Measurements from ENCODE around the gene PGS1.

Gene PGS1

GRCh38 chr17:78346605-78347250 is 31.7 kb upstream of the PGS1 start:
- H3K9me2 ChIP-seq (replicated peaks; ENCODE audit: insufficient read depth, low read length) = no peaks in the 10 kb centered on the region
- H3F3A ChIP-seq (ENCODE audit: insufficient read depth) = peaks cover 3% of the 10 kb centered on the region; the same call in 1 of the 2 replicates
- no peak overlapping the region for H3K4me2 ChIP-seq (ENCODE audit: low read depth, low read length, poor library complexity, severe bottlenecking)
- H3K4me3 ChIP-seq (ENCODE audit: insufficient read depth, low read length, poor library complexity, severe bottlenecking) = no peak overlapping the region
- H3K36me3 ChIP-seq (ENCODE audit: low read length) = no peaks in the 10 kb centered on the region
- H3K27me3 ChIP-seq (ENCODE audit: low read length) = no peaks in the 10 kb centered on the region
- H3K9me3 ChIP-seq (ENCODE audit: insufficient read depth, low read length) = no peaks in the 10 kb centered on the region
- H3K9ac ChIP-seq (ENCODE audit: low read length) = no peak overlapping the region
- H3K27ac ChIP-seq (ENCODE audit: low read depth, low read length) = no peak overlapping the region
- H3K79me2 ChIP-seq (ENCODE audit: insufficient read depth, low read length) = no peaks in the 10 kb centered on the region
- H4K20me1 ChIP-seq (ENCODE audit: low read depth, low read length) = no peaks in the 10 kb centered on the region
- TF ChIP-seq, protein P1, sequence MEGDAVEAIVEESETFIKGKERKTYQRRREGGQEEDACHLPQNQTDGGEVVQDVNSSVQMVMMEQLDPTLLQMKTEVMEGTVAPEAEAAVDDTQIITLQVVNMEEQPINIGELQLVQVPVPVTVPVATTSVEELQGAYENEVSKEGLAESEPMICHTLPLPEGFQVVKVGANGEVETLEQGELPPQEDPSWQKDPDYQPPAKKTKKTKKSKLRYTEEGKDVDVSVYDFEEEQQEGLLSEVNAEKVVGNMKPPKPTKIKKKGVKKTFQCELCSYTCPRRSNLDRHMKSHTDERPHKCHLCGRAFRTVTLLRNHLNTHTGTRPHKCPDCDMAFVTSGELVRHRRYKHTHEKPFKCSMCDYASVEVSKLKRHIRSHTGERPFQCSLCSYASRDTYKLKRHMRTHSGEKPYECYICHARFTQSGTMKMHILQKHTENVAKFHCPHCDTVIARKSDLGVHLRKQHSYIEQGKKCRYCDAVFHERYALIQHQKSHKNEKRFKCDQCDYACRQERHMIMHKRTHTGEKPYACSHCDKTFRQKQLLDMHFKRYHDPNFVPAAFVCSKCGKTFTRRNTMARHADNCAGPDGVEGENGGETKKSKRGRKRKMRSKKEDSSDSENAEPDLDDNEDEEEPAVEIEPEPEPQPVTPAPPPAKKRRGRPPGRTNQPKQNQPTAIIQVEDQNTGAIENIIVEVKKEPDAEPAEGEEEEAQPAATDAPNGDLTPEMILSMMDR (IDR thresholded peaks at IDR 0.05; ENCODE audit: insufficient read depth, low read length, poor library complexity, severe bottlenecking) = no peak
- no peak for TF ChIP-seq EZH2phosphoT487 (conservative IDR thresholded peaks at IDR 0.05; ENCODE audit: low read length)
- no peak overlapping the region for H2AFZ ChIP-seq (ENCODE audit: low read depth, low read length, severe bottlenecking)

GRCh38 chr17:78347453-78347852 is 31.0 kb upstream of the PGS1 start:
- H2AFZ ChIP-seq (ENCODE audit: low read depth, low read length, severe bottlenecking) = no peak overlapping the region
- H3K27me3 ChIP-seq (ENCODE audit: low read length) = no peaks in the 10 kb centered on the region
- no peaks in the 10 kb centered on the region for H4K20me1 ChIP-seq (ENCODE audit: low read depth, low read length)
- H3K4me2 ChIP-seq (ENCODE audit: low read depth, low read length, poor library complexity, severe bottlenecking) = no peak overlapping the region
- TF ChIP-seq EZH2phosphoT487 (conservative IDR thresholded peaks at IDR 0.05; ENCODE audit: low read length) = no peak
- TF ChIP-seq, protein P1 (IDR thresholded peaks at IDR 0.05; ENCODE audit: insufficient read depth, low read length, poor library complexity, severe bottlenecking) = no peak
- H3K9me3 ChIP-seq (ENCODE audit: insufficient read depth, low read length) = no peaks in the 10 kb centered on the region
- H3K9ac ChIP-seq (ENCODE audit: low read length) = no peak overlapping the region
- H3K79me2 ChIP-seq (ENCODE audit: insufficient read depth, low read length) = no peaks in the 10 kb centered on the region
- H3F3A ChIP-seq (ENCODE audit: insufficient read depth) = peaks cover 3% of the 10 kb centered on the region; the same call in 1 of the 2 replicates
- H3K4me3 ChIP-seq (ENCODE audit: insufficient read depth, low read length, poor library complexity, severe bottlenecking) = no peak overlapping the region
- H3K27ac ChIP-seq (ENCODE audit: low read depth, low read length) = no peak overlapping the region
- H3K9me2 ChIP-seq (replicated peaks; ENCODE audit: insufficient read depth, low read length) = no peaks in the 10 kb centered on the region
- no peaks in the 10 kb centered on the region for H3K36me3 ChIP-seq (ENCODE audit: low read length)

DNA sequence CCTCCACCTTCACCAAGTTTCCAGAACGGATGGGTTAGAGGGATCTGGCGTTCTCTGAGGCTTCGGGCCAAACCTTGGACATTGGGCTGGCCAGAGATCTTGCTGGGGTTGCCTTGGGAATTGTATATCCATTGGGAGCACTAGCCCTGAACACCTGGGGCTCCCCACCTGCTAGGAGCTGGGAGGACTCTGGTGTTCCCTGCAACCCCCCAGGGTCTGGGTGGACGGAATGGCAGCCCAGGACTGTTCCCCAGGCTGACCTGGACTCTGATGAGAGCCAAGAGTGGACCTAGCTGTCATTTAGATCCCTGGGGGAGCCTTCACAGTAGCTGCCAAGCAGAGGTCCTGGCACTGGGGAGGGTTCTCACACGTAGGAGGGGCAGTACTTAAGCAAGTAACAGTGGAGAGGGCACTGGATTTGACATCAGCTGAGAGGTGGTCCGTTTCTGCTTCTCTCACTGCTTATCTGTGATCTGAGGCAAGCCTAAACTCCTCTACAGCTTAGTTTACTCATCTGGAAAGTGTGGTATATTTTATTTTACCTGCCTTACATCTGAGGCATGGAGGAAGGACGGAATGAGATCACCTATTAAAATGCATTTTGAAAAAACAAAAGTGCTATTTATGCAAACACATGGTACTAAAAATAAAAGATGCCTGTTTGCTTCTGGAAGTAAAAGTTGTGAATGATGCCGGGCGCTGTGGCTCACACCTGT is 30.2 kb upstream of the PGS1 start:
- Histone ChIP-seq H3K27ac (ENCODE audit: low read depth, low read length) (no peak overlapping the region), H3K36me3 (ENCODE audit: low read length) (no peaks in the 10 kb centered on the region), H3K9me2 (replicated peaks; ENCODE audit: insufficient read depth, low read length) (no peaks in the 10 kb centered on the region), H2AFZ (ENCODE audit: low read depth, low read length, severe bottlenecking) (no peak overlapping the region), H3K9ac (ENCODE audit: low read length) (no peak overlapping the region), H3K9me3 (ENCODE audit: insufficient read depth, low read length) (no peaks in the 10 kb centered on the region), H3K27me3 (ENCODE audit: low read length) (no peaks in the 10 kb centered on the region), H3K79me2 (ENCODE audit: insufficient read depth, low read length) (no peaks in the 10 kb centered on the region), H3K4me3 (ENCODE audit: insufficient read depth, low read length, poor library complexity, severe bottlenecking) (no peak overlapping the region), H4K20me1 (ENCODE audit: low read depth, low read length) (no peaks in the 10 kb centered on the region), H3K4me2 (ENCODE audit: low read depth, low read length, poor library complexity, severe bottlenecking) (no peak overlapping the region), H3F3A (ENCODE audit: insufficient read depth) (peaks cover 3% of the 10 kb centered on the region; the same call in 1 of the 2 replicates)
- TF ChIP-seq, protein P1 (IDR thresholded peaks at IDR 0.05; ENCODE audit: insufficient read depth, low read length, poor library complexity, severe bottlenecking) = no peak
- TF ChIP-seq EZH2phosphoT487 (conservative IDR thresholded peaks at IDR 0.05; ENCODE audit: low read length) = no peak
